ENCODE measurements around the gene SCIMP. TPM values are rescaled to one million over a fixed set of nuclear protein-coding genes. Genes with fewer than 3 reads are reported as not detected.

SCIMP gene
- total RNA-seq, 3 donors from 2014 or later: 1.1 to 3.0 (median 2.8) TPM

- intact Hi-C loops (cut with DNase I, micrococcal nuclease): no loop called here
- TF ChIP-seq, protein P1, sequence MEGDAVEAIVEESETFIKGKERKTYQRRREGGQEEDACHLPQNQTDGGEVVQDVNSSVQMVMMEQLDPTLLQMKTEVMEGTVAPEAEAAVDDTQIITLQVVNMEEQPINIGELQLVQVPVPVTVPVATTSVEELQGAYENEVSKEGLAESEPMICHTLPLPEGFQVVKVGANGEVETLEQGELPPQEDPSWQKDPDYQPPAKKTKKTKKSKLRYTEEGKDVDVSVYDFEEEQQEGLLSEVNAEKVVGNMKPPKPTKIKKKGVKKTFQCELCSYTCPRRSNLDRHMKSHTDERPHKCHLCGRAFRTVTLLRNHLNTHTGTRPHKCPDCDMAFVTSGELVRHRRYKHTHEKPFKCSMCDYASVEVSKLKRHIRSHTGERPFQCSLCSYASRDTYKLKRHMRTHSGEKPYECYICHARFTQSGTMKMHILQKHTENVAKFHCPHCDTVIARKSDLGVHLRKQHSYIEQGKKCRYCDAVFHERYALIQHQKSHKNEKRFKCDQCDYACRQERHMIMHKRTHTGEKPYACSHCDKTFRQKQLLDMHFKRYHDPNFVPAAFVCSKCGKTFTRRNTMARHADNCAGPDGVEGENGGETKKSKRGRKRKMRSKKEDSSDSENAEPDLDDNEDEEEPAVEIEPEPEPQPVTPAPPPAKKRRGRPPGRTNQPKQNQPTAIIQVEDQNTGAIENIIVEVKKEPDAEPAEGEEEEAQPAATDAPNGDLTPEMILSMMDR (IDR thresholded peaks at IDR 0.05): no peak
- no peaks in the 10 kb centered on the region for H3K36me3 ChIP-seq (ENCODE audit: low read depth)
- no peak overlapping the region for H3K4me3 ChIP-seq
- H3K4me1 ChIP-seq (ENCODE audit: low read depth): peaks cover 5% of the 10 kb centered on the region
- H3K9me3 ChIP-seq: peaks cover 1% of the 10 kb centered on the region
- ATAC-seq (no peak), DNase-seq (no peak)
Observed at GRCh38 chr17:5194346-5194745, 40.3 kb downstream of the SCIMP start.

DNA sequence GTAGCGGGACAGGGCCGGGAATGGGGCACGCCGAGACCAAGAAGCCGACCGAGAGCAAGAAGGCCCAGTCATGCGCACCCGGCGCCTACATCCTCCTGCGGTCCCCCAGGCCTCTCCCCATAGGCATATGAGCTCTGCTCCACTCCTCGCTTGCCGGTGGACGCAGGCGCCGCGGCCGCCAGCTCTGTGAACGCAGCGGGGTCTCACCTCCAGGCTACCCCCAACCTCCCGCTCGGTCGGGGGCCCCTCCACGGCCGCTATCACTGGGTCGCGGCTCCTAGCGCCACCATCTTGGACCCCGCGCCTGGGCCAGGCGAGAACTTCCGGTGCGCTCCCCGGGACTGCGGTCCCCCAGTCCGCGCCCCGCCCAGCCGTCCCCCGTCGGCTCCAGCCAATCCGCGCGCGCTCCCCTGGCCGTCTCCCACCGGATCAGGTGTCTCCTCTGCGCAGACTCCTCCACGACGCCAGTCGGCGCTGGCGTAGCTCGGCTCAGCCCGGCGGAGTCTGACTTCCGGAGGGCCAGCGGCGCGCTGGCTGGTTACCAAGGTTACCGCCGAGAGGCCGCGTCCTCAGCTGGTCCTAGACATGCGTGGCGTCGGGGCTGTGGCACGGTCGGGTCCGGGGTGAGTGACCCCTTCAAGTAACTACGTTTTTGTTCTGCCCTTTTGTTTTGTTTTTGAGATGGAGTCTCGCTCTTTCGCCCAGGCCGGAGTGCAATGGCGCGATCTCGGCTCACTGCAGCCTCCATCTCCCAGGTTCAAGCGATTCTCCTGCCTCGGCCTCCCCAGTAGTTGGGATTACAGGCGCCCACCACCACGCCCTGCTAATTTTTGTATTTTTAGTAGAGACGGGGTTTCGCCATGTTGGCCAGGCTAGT lies 42.9 kb downstream of the SCIMP start, which contains the start of gene ZNF594:
Gene ZNF594 (minus strand): TSS at position 328 of the 877 bp plus-strand sequence. CDS start 7,612 bp downstream, outside the sequence.
- TF ChIP-seq, protein P1 (IDR thresholded peaks at IDR 0.05): peak; percentile 78
- H3K4me1 ChIP-seq (ENCODE audit: low read depth): peaks cover 5% of the 10 kb centered on the region
- no peaks in the 10 kb centered on the region for H3K36me3 ChIP-seq (ENCODE audit: low read depth)
- peak within 1 kb of the TSS; percentile 48 for H3K4me3 ChIP-seq
- ATAC-seq: peak; percentile 100
- peaks cover 25% of the 10 kb centered on the region for H3K9me3 ChIP-seq
- intact Hi-C loops (cut with DNase I, micrococcal nuclease): no loop called here
- DNase-seq: peak; percentile 95 to 98 (median 97)

DNA sequence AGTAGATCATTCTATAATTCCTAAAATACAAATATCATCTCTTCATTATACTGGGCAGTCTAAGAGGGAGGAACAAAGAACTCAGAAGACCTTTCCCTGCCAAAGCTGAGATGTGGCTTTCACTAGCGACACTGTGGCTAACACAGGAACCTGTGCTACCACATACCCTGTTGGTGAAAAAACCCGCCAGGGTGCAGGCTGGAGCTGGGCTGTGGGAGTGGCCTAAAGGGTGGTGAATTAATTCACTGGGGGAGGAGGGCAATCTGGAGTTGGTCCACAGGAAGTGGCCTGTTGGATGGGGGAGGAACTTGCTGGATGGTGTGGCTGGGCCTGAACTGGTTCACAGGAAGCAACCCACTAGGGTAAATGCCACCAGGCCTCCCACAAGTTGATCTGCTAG lies 50.4 kb downstream of the SCIMP start:
- ATAC-seq (no peak), DNase-seq (no peak)
- H3K4me1 ChIP-seq (ENCODE audit: low read depth): no peaks in the 10 kb centered on the region
- TF ChIP-seq, protein P1 (IDR thresholded peaks at IDR 0.05): no peak
- peaks cover 98% of the 10 kb centered on the region for H3K9me3 ChIP-seq
- H3K4me3 ChIP-seq: no peak overlapping the region
- intact Hi-C loops (cut with DNase I, micrococcal nuclease): no loop called here
- no peaks in the 10 kb centered on the region for H3K36me3 ChIP-seq (ENCODE audit: low read depth)

DNA sequence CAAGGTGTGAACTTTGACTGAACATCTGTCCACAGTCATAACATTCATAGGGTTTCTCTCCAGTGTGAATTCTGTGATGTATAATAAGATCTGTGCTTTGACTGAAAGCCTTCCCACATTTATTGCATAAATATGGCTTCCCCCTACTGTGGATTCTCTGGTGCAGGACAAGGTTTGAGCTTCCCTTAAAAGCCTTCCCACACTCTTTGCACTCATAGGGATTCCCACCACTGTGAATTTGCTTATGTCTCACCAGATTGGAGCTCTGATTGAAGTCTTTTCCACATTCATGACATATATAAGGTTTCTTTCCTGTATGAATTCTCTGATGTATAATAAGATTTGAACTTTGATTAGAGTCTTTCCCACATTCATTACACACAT lies 51.3 kb downstream of the SCIMP start:
- H3K9me3 ChIP-seq: peaks cover 98% of the 10 kb centered on the region
- H3K4me1 ChIP-seq (ENCODE audit: low read depth): no peaks in the 10 kb centered on the region
- no peak overlapping the region for H3K4me3 ChIP-seq
- no peak for ATAC-seq
- TF ChIP-seq, protein P1 (IDR thresholded peaks at IDR 0.05): no peak
- intact Hi-C loops (cut with DNase I, micrococcal nuclease): no loop called here
- no peaks in the 10 kb centered on the region for H3K36me3 ChIP-seq (ENCODE audit: low read depth)
- no peak for DNase-seq

DNA sequence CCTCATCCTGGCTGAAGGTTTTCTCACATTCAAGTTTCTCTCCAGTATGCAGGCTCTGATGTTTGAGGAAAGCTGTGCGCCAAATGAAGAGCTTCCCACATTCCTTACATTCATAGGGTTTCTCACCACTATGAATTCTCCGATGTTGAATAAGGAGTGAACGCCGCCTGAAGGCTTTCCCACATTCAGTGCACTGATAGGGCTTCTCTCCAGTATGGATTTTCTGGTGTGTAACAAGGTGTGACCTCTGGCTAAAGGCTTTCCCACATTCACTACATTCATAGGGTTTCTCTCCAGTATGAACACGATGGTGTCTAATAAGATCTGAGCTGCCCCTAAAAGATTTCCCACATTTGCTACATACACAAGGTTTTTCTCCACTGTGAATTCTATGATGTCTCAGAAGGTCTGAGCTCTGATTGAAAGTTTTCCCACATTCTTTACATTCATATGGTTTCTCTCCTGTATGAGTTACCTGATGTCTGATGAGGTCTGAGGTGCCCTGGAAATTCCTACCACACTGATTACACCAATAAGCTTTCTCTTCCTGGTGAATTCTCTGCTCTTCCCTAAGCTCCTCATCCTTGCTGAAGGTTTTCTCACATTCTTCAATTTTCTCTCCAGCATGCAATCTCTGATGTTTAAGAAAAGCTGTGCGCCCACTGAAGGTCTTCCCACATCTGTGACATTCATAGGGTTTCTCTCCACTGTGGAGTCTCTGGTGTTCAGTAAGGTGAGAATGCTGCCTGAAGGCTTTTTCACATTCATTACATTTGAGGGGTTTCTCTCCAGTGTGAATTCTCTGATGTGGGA lies 51.9 kb downstream of the SCIMP start:
- intact Hi-C loops (cut with DNase I, micrococcal nuclease): no loop called here
- H3K4me1 ChIP-seq (ENCODE audit: low read depth): no peaks in the 10 kb centered on the region
- ATAC-seq: no peak
- TF ChIP-seq, protein P1 (IDR thresholded peaks at IDR 0.05): no peak
- DNase-seq: no peak
- peaks cover 100% of the 10 kb centered on the region for H3K9me3 ChIP-seq
- H3K4me3 ChIP-seq: no peak overlapping the region
- H3K36me3 ChIP-seq (ENCODE audit: low read depth): no peaks in the 10 kb centered on the region

Data from mucosa of descending colon (tissue), 3 donors.